Fibroblast of pulmonary artery (primary cell): ENCODE measurements around the gene FANCC.

Experiments used
- DNase-seq: peaks from one replicate; pipeline ENCODE4 v3.0.0-alpha.2; 2010; ENCODE audit warnings: low read depth
- H3K4me3 ChIP-seq: replicated peaks from 2 replicates; pipeline ENCODE4 v1.5.1; 2011; ENCODE audit warnings: low read depth, mild to moderate bottlenecking, control low read depth, low read length, moderate library complexity
- TF ChIP-seq, protein P1 (sequence below): IDR thresholded peaks from 2 replicates; pipeline ENCODE4 v1.5.1; 2011; ENCODE audit warnings: mild to moderate bottlenecking, control low read depth, low read length, inconsistent platforms; ENCODE audit errors: missing control alignments

Gene FANCC

DNA sequence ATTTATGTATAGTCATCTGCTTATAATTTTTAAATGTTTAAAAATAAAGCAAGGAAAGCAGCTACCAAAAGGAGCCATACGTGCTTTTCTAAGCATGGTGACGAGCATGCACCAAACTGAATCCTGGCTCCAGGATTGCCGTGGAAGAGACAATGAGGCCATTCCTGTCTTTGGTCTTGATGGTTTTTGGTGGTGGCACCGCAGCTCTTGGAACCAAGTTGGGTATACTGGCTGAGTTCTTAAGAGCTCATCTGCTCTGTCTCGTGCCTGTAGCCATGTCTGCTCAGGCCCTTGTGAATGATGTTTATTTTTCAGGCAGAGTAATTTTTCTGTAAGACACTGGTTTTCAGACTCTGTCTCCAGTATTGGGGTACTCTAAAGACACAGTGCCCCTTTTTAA is 246.1 kb downstream of the FANCC start:
- no peak for DNase-seq

DNA sequence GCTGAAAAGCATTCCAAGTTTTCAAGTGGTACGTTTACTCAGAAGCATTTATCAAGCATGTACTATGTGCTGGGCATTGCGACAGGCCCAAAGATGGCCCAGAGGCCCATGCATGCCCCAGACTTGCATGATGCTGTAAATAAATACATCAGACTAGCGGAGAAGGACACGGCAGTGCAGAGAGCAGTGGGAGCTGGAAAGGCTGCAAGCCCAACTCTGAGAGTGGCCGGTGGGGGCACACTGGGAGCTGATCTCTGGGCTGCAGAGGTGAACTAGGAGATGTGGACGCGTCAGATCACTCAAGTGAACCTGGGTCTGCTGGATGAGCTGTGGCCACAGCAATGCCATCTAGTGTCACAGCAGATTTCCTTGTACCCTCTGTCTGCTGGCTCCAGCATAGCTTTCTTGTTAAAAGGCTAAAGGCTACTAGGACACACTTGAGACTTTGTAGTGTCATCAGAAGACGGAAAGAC is 246.9 kb downstream of the FANCC start:
- TF ChIP-seq, protein P1, sequence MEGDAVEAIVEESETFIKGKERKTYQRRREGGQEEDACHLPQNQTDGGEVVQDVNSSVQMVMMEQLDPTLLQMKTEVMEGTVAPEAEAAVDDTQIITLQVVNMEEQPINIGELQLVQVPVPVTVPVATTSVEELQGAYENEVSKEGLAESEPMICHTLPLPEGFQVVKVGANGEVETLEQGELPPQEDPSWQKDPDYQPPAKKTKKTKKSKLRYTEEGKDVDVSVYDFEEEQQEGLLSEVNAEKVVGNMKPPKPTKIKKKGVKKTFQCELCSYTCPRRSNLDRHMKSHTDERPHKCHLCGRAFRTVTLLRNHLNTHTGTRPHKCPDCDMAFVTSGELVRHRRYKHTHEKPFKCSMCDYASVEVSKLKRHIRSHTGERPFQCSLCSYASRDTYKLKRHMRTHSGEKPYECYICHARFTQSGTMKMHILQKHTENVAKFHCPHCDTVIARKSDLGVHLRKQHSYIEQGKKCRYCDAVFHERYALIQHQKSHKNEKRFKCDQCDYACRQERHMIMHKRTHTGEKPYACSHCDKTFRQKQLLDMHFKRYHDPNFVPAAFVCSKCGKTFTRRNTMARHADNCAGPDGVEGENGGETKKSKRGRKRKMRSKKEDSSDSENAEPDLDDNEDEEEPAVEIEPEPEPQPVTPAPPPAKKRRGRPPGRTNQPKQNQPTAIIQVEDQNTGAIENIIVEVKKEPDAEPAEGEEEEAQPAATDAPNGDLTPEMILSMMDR = no peak
- H3K4me3 ChIP-seq = no peak overlapping the region
- DNase-seq = no peak

More for the DNA sequence above, 246.1 kb downstream of the FANCC start:
- H3K4me3 ChIP-seq = no peak overlapping the region
- TF ChIP-seq, protein P1 = no peak

DNA sequence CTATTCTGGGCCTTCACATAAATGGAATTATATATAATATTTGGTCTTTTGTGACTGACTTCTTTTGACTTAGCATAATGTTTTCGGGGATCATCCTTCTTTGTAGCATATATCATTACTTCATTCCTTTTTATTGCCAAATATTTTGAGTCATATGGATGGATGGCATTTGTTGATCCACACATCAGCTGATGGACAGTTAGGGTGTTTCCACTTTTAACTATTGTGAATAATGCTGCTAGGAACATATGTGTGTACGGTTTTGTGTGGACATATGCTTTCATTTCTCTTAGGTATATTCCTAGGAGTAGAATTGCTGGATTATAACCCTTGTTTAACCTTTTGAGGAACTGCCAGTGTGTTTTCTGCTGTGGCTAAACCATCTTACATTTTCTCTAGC is 249.6 kb downstream of the FANCC start:
- DNase-seq = no peak
- TF ChIP-seq, protein P1 = no peak
- no peak overlapping the region for H3K4me3 ChIP-seq

DNA sequence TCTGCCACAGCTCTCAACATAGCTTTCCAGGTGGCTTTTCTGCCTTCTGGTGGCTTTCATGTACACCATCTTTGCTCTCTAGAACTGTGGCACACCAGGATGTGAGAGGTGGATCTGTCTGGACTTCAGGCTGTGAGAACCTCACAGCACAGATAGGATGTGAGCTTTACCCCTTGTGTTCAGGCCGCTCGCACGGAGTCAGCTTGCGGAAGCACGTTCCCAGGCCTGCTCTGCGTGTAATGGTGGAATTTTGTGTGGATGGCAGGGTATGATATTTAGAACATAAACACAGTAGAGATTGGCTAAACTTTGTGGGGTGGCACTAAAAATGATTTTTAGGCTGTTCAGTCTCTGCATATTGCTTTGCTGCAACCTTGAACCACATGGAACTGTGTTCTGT is 250.5 kb downstream of the FANCC start:
- TF ChIP-seq, protein P1 = no peak
- H3K4me3 ChIP-seq = no peak overlapping the region
- DNase-seq = no peak

DNA sequence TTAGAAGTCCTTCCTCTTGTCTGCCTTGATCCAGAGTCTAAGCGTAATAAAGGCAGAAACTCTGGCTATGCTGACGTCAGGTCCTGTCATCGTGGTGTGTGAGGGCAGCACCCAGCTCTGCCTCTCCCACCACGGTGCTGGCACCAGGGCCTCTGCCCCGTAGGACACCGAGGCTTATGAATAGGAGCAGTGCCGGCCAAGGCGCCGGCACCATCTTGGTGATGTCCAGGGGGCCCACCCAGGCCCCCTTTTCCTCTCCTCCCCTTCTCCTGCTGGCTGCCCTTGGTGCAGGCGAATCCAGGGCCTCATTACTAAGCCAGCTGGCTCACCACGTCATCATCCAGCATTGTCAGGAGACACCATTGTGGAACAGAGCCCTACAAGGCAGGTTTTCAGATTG is 252.3 kb downstream of the FANCC start:
- TF ChIP-seq, protein P1 = no peak
- H3K4me3 ChIP-seq = no peak overlapping the region
- DNase-seq = no peak

DNA sequence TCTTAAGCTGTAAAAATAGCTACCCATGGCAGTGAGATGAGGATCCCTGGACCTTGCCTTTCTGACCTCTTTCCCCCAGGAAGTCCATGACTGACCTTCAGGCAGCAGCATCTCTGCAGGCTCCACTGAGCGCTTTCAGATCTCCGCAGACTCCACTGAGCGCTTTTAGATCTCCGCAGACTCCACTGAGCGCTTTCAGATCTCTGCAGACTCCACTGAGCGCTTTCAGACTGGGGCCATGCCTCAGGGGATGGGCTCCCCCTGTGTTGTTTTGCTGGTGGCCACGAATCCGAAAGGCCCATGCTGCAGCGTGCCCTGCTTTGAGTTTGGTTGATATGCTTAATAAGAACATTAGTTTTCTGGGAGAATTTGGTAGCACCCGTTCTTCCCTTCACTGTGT is 254.2 kb downstream of the FANCC start:
- no peak overlapping the region for H3K4me3 ChIP-seq
- no peak for DNase-seq
- TF ChIP-seq, protein P1 = no peak

DNA sequence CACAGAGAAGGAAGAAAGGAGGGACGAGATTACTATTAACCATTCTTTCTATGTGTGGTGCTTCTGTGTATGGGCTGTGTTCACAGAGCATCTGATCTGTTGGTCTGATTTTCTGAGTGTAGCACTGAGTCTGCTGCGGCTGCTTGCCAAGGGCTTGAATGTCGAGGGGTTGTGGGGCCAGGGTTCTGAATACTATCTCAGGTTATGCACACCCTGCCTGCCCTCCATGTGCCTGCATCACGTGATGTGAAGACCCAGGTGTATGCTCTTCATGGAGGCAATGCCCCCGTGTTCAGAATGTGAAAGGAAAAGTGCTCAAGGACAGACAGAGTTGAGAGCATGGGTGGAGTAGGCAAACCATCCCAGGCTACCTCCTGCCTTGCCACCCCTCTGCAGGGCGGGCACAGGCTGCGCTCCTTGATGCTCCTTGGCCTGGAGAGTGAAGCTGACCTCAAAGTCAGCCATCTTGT is 254.9 kb downstream of the FANCC start:
- no peak overlapping the region for H3K4me3 ChIP-seq
- DNase-seq = no peak
- TF ChIP-seq, protein P1 = no peak
